ENCODE measurements around the gene SLC2A5.

The SLC2A5 gene

DNA sequence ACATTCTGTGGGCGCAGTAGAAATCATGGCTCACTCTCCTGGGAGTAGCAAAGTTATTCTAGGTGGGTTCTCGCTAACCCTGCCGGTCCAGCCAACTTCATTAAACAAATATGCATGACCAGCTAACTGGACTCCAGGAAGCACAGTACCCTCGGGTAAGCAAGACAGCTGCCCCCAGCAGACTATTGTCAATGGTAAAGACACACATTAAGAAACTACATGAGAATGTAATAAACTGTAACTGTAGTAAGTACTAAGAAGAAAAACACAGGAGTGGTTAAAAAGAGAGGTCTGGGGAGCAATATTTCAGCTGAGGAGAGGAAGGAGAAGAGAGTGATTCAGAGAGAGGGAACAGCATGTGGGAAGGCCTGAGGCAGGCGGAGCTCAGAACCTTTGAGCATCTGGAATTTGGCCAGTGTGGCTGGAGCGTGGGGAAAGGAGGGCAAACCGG is 7.4 kb downstream of the SLC2A5 start:
- DNase-seq (ENCODE audit: low spot score), result no peak

GRCh38 chr1:9061252-9061960 is 8.0 kb downstream of the SLC2A5 start:
- no peak for DNase-seq (ENCODE audit: low spot score)

DNA sequence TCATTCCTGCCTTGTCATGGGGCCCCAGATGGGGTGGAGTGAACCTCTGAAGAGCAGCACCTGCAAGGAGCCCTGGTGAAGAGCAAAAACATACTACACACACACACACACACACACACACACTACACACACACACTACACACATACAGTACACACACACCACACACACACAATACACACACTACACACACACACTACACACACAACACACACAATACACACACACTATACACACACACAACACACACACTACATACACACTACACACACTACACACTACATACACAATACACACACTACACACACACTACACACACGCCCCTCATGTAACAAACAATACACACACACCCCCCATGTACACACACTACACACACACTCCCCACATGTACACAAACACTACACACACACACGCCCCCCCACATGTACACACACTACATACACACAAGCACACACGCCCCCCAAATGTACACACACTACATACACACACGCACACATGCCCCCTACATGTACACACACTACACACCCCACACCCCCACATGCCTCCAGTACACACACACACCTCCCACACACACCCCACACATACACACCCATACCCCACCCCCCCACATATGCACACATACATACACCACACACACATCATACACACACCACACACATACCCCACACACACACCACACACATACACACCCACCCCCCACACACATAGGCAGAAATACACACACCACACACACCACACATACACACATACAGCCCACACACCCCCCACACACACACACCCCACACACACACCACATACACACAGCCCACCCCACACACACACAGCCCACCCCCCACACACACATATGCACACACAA is 9.3 kb downstream of the SLC2A5 start:
- no peak for DNase-seq (ENCODE audit: low spot score)

DNA sequence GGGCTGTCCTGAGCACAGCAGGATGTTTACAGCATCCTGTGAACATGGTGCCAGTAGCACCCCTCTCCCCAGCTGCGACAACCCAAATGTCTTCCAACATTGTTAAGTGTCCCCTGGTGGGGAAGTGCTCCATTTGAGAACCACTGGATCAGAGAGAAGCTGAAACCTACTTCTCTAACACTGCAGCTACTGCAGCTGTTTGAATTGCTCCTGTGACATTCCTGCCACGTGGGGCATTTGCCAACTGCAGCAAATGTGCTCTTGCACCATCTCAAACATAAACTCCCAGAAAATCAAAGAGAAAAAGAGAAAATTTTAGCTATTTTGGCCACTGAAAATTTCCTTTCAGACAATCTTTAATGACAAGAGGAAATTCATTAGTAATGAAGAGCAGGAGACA is 11.0 kb downstream of the SLC2A5 start:
- no peak for DNase-seq (ENCODE audit: low spot score)

DNA sequence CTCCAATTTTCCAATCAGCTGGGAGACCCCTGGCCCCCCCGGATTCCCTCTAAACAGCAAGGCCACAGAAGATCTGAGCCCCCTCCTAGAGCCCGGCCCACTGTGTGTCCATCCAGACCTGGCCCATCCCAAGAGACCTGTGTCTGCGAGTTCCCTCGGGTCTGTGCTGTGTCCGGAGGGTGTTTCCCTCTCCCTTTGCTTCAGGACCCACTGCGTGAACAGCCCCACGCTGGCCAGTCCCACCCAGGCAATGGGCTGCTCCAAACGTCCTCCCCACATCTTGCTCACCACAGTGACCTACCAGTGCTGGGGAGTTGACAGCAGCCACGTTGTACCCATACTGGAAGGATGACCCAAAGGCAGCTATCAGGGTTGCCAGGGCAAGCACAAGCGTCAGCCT is 11.6 kb downstream of the SLC2A5 start:
- DNase-seq (ENCODE audit: low spot score), result no peak

DNA sequence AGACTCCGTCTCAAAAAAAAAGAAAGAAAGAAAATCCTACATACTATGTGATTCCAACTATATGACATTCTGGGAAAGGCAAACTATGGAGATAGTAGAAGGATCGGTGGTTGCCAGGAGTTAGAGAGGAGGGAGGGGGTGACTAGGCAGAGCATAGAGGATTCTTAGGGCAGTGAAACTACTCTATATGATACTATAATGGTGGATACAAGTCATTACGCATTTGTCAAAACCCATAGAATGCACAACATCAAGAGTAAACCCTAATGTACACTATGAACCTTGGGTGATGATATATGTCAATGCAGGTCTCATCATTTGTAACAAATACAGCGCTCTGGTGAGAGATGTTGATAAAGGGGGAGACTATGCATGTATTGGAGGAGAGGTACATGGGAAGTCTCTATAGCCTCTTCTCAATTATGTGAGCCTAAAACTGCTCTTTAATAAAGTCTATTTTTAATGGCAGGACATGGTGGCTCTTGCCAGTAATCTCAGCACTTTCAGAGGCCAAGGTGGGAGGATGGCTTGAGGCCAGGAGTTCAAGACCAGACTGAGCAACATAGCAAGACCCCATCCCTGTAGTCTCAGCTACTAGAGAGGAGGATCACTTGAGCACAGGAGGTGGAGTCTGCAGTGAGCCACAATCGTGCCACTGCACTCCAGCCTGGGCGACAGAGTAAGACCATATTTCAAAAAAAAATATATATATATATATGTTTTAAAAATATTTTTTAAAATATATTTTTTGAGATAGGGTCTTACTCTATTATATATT is 17.0 kb downstream of the SLC2A5 start:
- no peak for DNase-seq (ENCODE audit: low spot score)

GRCh38 chr1:9051379-9051778 is 18.1 kb downstream of the SLC2A5 start:
- DNase-seq (ENCODE audit: low spot score), result no peak

DNA sequence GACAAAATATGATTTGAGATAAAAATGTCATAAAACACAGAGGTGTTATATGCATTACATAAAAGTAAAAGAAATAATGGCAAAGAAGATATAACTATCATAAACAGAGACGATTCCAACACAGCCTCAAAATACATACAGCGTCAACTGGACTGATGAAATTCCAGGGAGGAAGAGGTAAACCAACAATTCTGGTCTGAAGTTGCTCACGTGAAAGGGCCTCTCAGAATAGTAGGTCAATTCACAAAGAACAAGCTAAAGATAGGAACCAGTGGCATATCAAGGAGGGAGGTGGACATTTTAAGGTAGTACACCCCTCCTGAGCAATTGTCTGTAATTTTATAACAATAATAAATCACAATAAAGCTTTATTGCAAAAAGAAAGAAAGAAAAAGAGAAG is 18.6 kb downstream of the SLC2A5 start:
- no peak for DNase-seq (ENCODE audit: low spot score)

DNA sequence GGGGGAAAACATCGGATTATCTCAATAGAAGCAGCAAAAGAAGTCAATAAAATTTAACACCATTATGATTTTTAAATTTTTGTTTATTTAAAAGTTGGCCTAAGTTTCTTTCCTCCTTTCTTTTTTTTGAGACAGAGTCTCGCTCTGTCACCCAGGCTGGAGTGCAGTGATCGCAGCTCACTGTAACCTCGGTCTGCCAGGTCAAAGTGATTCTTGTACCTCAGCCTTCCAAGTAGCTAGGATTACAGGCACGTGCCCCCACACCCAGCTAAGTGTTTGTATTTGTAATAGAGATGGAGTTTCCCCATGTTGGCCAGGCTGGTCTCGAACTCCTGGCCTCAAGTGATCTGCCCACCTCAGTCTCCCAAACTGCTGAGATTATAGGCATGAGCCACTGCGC is 20.9 kb downstream of the SLC2A5 start:
- no peak for DNase-seq (ENCODE audit: low spot score)

DNA sequence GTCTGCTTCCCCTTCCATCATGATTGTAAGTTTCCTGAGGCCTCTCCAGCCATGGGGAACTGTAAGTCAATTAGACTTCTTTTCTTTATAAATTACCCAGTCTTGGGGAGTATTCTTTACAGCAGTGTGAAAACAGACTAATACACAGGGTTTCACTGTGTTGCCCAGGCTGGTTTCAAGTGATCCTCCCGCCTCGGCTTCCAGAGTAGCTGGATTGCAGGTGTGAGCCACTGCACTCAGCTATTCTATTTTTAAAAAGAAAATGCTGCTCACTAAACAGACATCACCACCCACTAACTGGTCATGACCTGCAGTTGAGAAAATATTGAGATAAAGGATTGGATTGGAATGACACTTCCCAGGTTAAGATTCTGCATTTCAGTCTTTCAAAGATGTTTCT is 22.4 kb downstream of the SLC2A5 start:
- DNase-seq (ENCODE audit: low spot score), result no peak

- no peak for DNase-seq (ENCODE audit: low spot score)
These were observed 23.4 kb downstream of the SLC2A5 start for GRCh38 chr1:9045861-9046510.

- DNase-seq (ENCODE audit: low spot score), result no peak
These were observed 25.2 kb downstream of the SLC2A5 start for GRCh38 chr1:9044236-9044635.

DNA sequence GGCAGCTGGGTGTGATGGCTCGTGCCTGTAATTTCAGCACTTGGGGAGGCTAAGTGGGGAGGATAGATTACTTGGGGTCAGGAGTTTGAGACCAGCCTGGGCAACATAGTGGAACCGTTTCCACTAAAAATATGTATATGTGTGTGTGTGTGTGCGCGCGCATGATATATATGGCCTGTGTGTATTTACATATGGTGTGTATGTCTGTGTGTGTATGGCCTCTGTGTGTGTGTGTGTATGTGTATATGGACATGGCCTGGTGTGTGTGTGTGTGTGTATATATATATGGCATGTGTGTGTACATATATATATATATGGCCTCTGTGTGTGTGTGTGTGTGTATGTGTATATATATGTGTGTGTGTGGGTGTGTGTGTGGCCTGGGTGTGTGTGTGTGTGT is 27.2 kb downstream of the SLC2A5 start:
- DNase-seq (ENCODE audit: low spot score), result no peak

DNA sequence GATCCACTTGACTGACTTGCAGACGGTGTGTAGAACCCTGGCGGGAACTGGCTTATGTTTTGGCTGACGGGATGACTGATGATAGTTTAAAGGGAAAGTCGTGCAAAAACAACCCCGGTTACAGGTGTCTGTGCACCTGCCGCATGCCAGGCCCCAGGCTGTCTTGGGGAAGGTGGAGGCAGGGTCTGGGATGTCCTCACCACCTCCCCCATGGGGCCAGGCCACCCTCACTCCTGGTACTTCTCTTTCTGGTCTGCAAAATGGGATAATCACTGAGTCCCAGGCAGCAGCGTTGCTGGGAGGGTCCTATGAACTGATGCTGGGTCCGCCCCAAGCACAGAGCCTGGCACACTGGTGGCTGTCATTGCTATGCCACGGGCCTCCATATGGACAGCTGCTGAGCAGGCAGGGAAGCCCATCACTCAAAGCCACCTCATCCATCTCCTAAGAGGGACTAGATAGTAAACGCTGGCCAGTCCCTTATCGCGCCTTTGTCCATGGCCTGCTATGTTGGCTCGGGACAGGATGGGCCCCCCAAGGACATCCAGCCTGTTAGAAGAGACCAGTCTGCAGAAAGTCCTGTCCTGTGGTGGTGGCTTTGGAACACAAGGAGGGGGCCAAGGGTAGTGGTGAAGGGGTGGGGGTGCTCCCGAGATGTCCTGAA is 28.2 kb downstream of the SLC2A5 start:
- no peak for DNase-seq (ENCODE audit: low spot score)

DNA sequence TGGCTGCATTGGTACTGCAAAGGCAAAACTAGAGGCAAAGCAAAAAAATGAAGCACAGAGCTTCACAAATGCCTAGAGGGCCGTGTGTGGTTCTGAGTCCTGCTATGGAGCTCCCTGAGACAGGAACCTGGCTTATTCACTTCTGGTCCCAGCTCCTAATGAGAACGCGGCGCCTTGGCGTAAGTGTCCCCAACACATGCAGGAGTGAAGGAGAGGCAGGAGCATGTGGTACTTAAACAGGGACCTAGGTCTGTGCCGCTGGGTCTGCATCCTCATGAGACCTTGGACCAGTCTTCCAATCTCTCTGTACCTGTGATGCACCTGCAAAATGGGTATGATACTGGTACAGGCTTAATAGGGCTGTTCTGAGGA is 28.8 kb downstream of the SLC2A5 start:
- DNase-seq (ENCODE audit: low spot score), result no peak

GRCh38 chr1:9039761-9040658 is 29.4 kb downstream of the SLC2A5 start:
- DNase-seq (ENCODE audit: low spot score), result no peak

GRCh38 chr1:9038881-9039760 is 30.3 kb downstream of the SLC2A5 start:
- no peak for DNase-seq (ENCODE audit: low spot score)

- DNase-seq (ENCODE audit: low spot score), result no peak
These were observed 31.1 kb downstream of the SLC2A5 start for GRCh38 chr1:9038338-9038650.

DNA sequence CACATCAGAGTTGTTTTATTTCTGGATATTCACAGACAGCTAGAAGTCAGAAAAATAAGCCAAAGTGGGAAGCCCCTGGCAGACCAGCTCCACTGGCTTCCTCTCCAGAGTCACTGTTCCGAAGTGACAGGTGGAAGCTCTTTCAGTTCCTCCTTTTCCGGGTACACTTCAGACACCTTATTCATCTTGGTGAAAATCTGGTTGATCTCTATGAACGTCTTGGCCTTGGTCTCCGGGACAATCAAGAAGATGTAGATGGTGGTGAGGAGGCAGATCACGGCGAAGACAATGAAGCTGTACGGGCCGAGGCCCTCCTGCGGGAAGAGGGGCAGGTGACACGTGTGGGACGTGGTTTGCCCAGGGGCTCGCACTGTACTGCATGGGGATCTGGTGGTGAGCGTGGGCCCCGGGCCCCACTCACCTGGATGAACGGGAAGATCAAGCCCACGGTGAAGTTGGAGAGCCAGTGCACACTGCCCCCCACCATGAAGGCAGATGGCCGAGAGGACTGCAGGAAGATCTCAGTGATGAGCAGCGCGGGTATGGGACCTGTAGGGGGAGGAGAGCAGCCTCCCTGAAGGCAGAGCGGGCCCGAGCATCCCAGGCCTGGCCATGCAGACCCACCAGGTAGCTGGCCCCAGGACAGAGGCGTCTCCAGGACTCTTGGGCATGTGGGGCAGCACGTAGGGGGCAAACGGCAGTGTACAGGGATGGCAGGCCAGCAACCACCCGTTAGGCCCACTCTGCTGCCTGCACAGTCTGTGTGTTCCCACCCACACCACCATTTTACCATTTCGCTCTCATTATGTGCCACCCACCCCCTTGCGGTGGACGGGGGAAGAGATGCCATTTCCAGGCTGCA is 31.7 kb downstream of the SLC2A5 start:
- no peak for DNase-seq (ENCODE audit: low spot score)

Measured in activated CD4-positive, alpha-beta T cell treated with anti-CD3 and anti-CD28 coated beads, Interleukin-2, Interleukin-4, amounts not matched to agents 100 ng/mL and 50 ng/mL, durations not matched to agents 16 hours and 8 hours (primary cell).